SU-DHL-6 (cell line): ENCODE measurements around the gene PXDN.

Source experiments
- EZH2phosphoT487 ChIP-seq: fragments of 200-600 bp; sonication (generic), shearing (Covaris generic); conservative IDR thresholded peaks from 2 replicates; pipeline ENCODE4 v1.6.1; 2018; ENCODE audit warnings: mild to moderate bottlenecking, antibody characterized with exemption, low read length, moderate library complexity, mixed read lengths
- TF ChIP-seq, protein P1 (sequence below): fragments of 200-600 bp; sonication (generic); IDR thresholded peaks from one replicate; pipeline ENCODE4 v1.5.1; 2017; ENCODE audit warnings: antibody characterized with exemption, mild to moderate bottlenecking, low read length, moderate library complexity; ENCODE audit not compliant: insufficient read depth, poor library complexity, severe bottlenecking

DNA sequence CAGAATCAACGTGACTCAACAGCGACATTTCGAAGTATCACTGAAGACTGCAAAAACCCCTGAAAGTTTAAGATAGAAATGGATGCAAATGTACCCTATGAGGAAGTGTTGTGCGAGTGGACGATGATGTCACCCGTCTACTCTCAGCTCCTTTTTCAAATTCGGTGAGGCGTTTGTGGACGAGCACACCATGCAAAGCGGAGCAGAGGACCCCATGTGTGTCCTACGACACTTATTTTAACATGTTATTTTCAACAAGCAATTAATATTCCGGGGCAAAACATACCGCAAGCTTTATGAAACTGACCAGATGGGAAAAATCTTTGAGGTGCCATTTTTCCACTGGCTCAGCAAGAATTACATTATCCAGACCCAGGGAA, 2.0 kb downstream of the PXDN start:
- TF ChIP-seq, protein P1, sequence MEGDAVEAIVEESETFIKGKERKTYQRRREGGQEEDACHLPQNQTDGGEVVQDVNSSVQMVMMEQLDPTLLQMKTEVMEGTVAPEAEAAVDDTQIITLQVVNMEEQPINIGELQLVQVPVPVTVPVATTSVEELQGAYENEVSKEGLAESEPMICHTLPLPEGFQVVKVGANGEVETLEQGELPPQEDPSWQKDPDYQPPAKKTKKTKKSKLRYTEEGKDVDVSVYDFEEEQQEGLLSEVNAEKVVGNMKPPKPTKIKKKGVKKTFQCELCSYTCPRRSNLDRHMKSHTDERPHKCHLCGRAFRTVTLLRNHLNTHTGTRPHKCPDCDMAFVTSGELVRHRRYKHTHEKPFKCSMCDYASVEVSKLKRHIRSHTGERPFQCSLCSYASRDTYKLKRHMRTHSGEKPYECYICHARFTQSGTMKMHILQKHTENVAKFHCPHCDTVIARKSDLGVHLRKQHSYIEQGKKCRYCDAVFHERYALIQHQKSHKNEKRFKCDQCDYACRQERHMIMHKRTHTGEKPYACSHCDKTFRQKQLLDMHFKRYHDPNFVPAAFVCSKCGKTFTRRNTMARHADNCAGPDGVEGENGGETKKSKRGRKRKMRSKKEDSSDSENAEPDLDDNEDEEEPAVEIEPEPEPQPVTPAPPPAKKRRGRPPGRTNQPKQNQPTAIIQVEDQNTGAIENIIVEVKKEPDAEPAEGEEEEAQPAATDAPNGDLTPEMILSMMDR = no peak
- no peak for TF ChIP-seq EZH2phosphoT487
